ENCODE results near the gene GART.
"Not testable (repeated sequence)": the region's sequence is repeated elsewhere in the genome, so short reads cannot be mapped to it uniquely, and the experiment has no call there.

GART gene

GRCh38 chr21:33512481-33512880 lies 29.4 kb downstream of the GART start:
- no peak for DNase-seq (ENCODE audit: low read depth)

GRCh38 chr21:33511639-33512038 lies 30.3 kb downstream of the GART start:
- no peak for DNase-seq (ENCODE audit: low read depth)

- no peak for DNase-seq (ENCODE audit: low read depth)
Measured at GRCh38 chr21:33510826-33511225, 31.1 kb downstream of the GART start.

- DNase-seq (ENCODE audit: low read depth): not testable (repeated sequence)
Measured at GRCh38 chr21:33507003-33507402, 34.9 kb downstream of the GART start.

GRCh38 chr21:33505833-33506232 lies 36.1 kb downstream of the GART start:
- no peak for DNase-seq (ENCODE audit: low read depth)

- DNase-seq (ENCODE audit: low read depth): no peak
Measured at GRCh38 chr21:33496345-33496744, 45.6 kb downstream of the GART start.

GRCh38 chr21:33495743-33496142 lies 46.2 kb downstream of the GART start:
- no peak for DNase-seq (ENCODE audit: low read depth)

- no peak for DNase-seq (ENCODE audit: low read depth)
Measured at GRCh38 chr21:33493756-33494155, 48.2 kb downstream of the GART start.

- no peak for DNase-seq (ENCODE audit: low read depth)
Measured at GRCh38 chr21:33492571-33492970, 49.3 kb downstream of the GART start.

GRCh38 chr21:33491373-33492102 lies 50.4 kb downstream of the GART start, which contains the start of gene DNAJC28:
Gene DNAJC28 (minus strand): TSS chr21:33491716. CDS start chr21:33489393, 2,323 bp downstream.
- DNase-seq (ENCODE audit: low read depth): peak; percentile 94

GRCh38 chr21:33490991-33491372 lies 50.9 kb downstream of the GART start:
- no peak for DNase-seq (ENCODE audit: low read depth)

GRCh38 chr21:33488936-33489335 lies 53.0 kb downstream of the GART start:
- no peak for DNase-seq (ENCODE audit: low read depth)

GRCh38 chr21:33487996-33488395 lies 53.9 kb downstream of the GART start:
- no peak for DNase-seq (ENCODE audit: low read depth)

- DNase-seq (ENCODE audit: low read depth): no peak
Measured at GRCh38 chr21:33481314-33481943, 60.5 kb downstream of the GART start.

GRCh38 chr21:33480481-33481103 lies 61.3 kb downstream of the GART start:
- DNase-seq (ENCODE audit: low read depth): no peak

GRCh38 chr21:33479679-33480480 lies 62.0 kb downstream of the GART start, which contains the start of gene TMEM50B:
Gene TMEM50B (minus strand): TSS chr21:33479974. CDS start chr21:33468885, 11,089 bp downstream.
- peak; percentile 95 for DNase-seq (ENCODE audit: low read depth)

GRCh38 chr21:33478935-33479678 lies 62.8 kb downstream of the GART start:
- DNase-seq (ENCODE audit: low read depth): peak; percentile 18

- no peak for DNase-seq (ENCODE audit: low read depth)
Measured at GRCh38 chr21:33478182-33478581, 63.7 kb downstream of the GART start.

GRCh38 chr21:33477066-33477465 lies 64.9 kb downstream of the GART start:
- no peak for DNase-seq (ENCODE audit: low read depth)

- no peak for DNase-seq (ENCODE audit: low read depth)
Measured at GRCh38 chr21:33473344-33473743, 68.6 kb downstream of the GART start.

- no peak for DNase-seq (ENCODE audit: low read depth)
Measured at GRCh38 chr21:33470701-33471100, 71.2 kb downstream of the GART start.

- not testable (repeated sequence) for DNase-seq (ENCODE audit: low read depth)
Measured at GRCh38 chr21:33469183-33469582, 72.7 kb downstream of the GART start.
